ENCODE results near the gene ATF7IP2.
"Not testable (repeated sequence)": the region's sequence is repeated elsewhere in the genome, so short reads cannot be mapped to it uniquely, and the experiment has no call there.

Gene ATF7IP2

GRCh38 chr16:10441726-10442125, 55.9 kb downstream of the ATF7IP2 start:
- TF ChIP-seq, protein P1, sequence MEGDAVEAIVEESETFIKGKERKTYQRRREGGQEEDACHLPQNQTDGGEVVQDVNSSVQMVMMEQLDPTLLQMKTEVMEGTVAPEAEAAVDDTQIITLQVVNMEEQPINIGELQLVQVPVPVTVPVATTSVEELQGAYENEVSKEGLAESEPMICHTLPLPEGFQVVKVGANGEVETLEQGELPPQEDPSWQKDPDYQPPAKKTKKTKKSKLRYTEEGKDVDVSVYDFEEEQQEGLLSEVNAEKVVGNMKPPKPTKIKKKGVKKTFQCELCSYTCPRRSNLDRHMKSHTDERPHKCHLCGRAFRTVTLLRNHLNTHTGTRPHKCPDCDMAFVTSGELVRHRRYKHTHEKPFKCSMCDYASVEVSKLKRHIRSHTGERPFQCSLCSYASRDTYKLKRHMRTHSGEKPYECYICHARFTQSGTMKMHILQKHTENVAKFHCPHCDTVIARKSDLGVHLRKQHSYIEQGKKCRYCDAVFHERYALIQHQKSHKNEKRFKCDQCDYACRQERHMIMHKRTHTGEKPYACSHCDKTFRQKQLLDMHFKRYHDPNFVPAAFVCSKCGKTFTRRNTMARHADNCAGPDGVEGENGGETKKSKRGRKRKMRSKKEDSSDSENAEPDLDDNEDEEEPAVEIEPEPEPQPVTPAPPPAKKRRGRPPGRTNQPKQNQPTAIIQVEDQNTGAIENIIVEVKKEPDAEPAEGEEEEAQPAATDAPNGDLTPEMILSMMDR (IDR thresholded peaks at IDR 0.05; ENCODE audit: low read depth, low read length): no peak
- DNase-seq (ENCODE audit: extremely low read depth, low read depth): no peak

DNA sequence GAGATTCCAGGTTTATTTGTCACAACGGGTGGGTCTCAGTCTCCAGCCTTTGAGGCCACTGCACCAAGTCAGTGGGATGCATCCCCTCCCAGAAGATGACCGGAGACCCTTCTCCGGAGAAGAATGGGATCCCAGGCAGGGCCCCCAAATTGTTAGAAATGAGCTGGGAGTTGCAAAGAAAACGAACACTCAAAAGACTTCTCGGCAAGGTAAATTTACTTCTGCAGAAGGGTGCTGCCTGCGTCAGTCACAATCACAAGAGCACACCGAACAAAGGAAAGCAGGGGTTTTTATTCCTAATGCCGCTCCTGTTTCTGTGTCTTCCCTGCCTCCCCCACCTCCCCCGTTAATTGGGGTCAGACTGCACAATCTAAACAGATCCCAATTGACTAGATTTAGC, 61.4 kb downstream of the ATF7IP2 start:
- DNase-seq (ENCODE audit: extremely low read depth, low read depth): no peak
- TF ChIP-seq, protein P1 (IDR thresholded peaks at IDR 0.05; ENCODE audit: low read depth, low read length): no peak

DNA sequence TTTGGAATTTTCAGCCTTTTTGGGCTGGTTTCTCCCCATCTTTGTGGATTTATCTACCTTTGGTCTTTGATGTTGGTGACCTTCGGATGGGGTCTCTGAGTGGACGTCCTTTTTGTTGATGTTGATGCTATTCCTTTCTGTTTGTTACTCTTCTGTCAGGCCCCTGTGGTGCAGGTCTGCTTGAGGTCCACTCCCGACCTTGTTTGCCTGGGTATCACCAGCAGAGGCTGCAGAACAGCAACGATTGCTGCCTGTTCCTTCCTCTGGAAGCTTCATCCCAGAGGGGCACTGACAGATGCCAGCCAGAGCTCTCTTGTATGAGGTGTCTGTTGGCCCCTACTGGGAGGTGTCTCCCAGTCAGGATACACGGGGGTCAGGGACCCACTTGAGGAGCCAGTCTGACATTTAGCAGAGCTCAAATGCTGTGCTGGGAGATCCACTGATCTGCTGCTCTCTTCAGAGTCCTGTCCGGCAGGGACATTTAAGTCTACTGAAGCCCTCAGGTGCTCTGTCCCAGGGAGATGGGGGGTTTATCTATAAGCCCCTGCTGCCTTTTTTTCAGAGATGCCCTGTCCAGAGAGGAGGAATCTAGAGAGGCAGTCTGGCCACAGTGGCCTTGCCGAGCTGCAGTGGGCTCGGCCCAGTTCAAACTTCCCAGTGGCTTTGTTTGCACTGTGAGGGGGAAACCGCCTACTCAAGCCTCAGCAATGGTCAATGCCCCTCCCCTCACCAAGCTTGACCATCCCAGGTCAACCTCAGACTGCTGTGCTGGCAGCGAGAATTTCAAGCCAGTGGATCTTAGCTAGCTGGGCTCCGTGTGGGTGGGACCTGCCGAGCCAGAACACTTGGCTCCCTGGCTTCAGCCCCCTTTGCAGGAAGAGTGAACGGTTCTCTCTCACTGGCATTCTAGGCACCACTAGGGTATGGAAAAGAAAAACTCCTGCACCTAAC, 66.6 kb downstream of the ATF7IP2 start:
- DNase-seq (ENCODE audit: extremely low read depth, low read depth): not testable (repeated sequence)

GRCh38 chr16:10453159-10453510, 67.3 kb downstream of the ATF7IP2 start:
- TF ChIP-seq, protein P1 (IDR thresholded peaks at IDR 0.05; ENCODE audit: low read depth, low read length): no peak
- no peak for DNase-seq (ENCODE audit: extremely low read depth, low read depth)

- no peak for DNase-seq (ENCODE audit: extremely low read depth, low read depth)
- TF ChIP-seq, protein P1 (IDR thresholded peaks at IDR 0.05; ENCODE audit: low read depth, low read length): no peak
Observed at GRCh38 chr16:10465821-10466220, 80.0 kb downstream of the ATF7IP2 start.

DNA sequence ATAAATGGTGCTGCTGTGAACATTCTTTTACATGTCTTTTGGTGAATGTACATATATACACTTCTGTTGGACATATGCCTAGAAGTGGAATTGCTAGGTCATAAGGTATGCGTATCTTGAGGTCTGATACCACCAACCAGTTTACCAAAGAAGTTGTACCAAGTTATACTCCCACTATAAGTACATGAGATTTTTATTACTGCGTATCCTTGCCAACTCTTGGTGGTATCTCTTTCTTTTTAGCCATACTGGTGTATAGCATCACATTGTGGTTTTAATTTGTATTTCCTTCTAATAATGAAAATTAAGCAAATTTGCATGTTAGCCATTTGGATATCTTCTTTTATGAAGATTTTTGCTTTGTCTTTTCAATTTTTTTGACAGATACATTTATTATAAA, 80.5 kb downstream of the ATF7IP2 start:
- TF ChIP-seq, protein P1 (IDR thresholded peaks at IDR 0.05; ENCODE audit: low read depth, low read length): no peak
- DNase-seq (ENCODE audit: extremely low read depth, low read depth): no peak

GRCh38 chr16:10466861-10467260, 81.0 kb downstream of the ATF7IP2 start:
- DNase-seq (ENCODE audit: extremely low read depth, low read depth): no peak
- TF ChIP-seq, protein P1 (IDR thresholded peaks at IDR 0.05; ENCODE audit: low read depth, low read length): no peak

- DNase-seq (ENCODE audit: extremely low read depth, low read depth): not testable (repeated sequence)
Observed at GRCh38 chr16:10476636-10477035, 90.8 kb downstream of the ATF7IP2 start.
